SH-SY5Y (cell line): ENCODE data around the gene FAM170B.

ENCODE experiments used
- GATA2 ChIP-seq: IDR thresholded peaks from 2 replicates; pipeline ENCODE4 v1.6.1; 2011; ENCODE audit warnings: mild to moderate bottlenecking, low read depth, low read length
- GATA3 ChIP-seq: IDR thresholded peaks from 2 replicates; pipeline ENCODE4 v1.6.1; 2011; ENCODE audit warnings: low read depth, mild to moderate bottlenecking, low read length, moderate library complexity

GRCh38 chr10:49144058-49144720 is 10.4 kb upstream of the FAM170B start:
- TF ChIP-seq GATA3 (no peak), GATA2 (no peak)
